Parietal lobe (tissue), 1 donor: ENCODE results near the gene RGL1. TPM values are rescaled to one million over a fixed set of nuclear protein-coding genes. Genes with fewer than 3 reads are reported as not detected.

Experiments used
- total RNA-seq: library from RNA; depleted of rRNA; stranded (reverse); fragments of >200 nt; gene quantifications from one replicate; pipeline ENCODE4 v1.2.3, GENCODE V29; 2014

Gene RGL1
- 60.7 TPM for total RNA-seq

GRCh38 chr1:183804916-183805841 is at the start of gene RGL1:
TSS of gene RGL1 (plus strand) at chr1:183805120. CDS start at chr1:183805298, 178 bp downstream.

Other genes with a start within 250 kb of the RGL1 start
- 0.94 TPM for gene NCF2, start 214.7 kb upstream of the RGL1 start, total RNA-seq
- gene ARPC5, start 169.3 kb upstream of the RGL1 start, total RNA-seq = 71.7 TPM
- gene APOBEC4, start 151.8 kb upstream of the RGL1 start, total RNA-seq = not detected
- gene COLGALT2, start 232.6 kb downstream of the RGL1 start, total RNA-seq = 16.3 TPM
- gene TSEN15, start 246.6 kb downstream of the RGL1 start, total RNA-seq = 33.5 TPM